AG09309 (cell line): ENCODE measurements around the gene CD247.

Source experiments
- DNase-seq: peaks from one replicate; pipeline ENCODE4 v3.0.0-alpha.2; 2010; ENCODE audit warnings: low read depth
- H3K4me3 ChIP-seq: 2 replicates; pipeline ENCODE4 v1.5.1; 2011; ENCODE audit warnings: mild to moderate bottlenecking, low read depth, low read length, moderate library complexity; ENCODE audit not compliant: control insufficient read depth
- CTCF ChIP-seq: IDR thresholded peaks from 2 replicates; pipeline ENCODE4 v1.5.1; 2011; ENCODE audit warnings: mild to moderate bottlenecking, low read depth, low read length, inconsistent platforms; ENCODE audit not compliant: insufficient read depth, control insufficient read depth; ENCODE audit errors: missing control alignments

Gene CD247

GRCh38 chr1:167518331-167518700, at the start of gene CD247:
Gene CD247, minus strand, starts transcription at chr1:167518529. Its CDS starts 64 bp downstream, at chr1:167518465.
- no peak for DNase-seq
- TF ChIP-seq CTCF, result no peak
- H3K4me3 ChIP-seq, result no peak within 1 kb of the TSS

GRCh38 chr1:167567663-167568062, 49.3 kb upstream of the CD247 start:
- TF ChIP-seq CTCF, result no peak
- no peak overlapping the region for H3K4me3 ChIP-seq

GRCh38 chr1:167566766-167567165, 48.4 kb upstream of the CD247 start:
- no peak for TF ChIP-seq CTCF
- no peak overlapping the region for H3K4me3 ChIP-seq
- no peak for DNase-seq

More at GRCh38 chr1:167567663-167568062, 49.3 kb upstream of the CD247 start:
- DNase-seq, result no peak

GRCh38 chr1:167565922-167566321, 47.6 kb upstream of the CD247 start:
- no peak for TF ChIP-seq CTCF
- DNase-seq, result no peak
- H3K4me3 ChIP-seq, result no peak overlapping the region

GRCh38 chr1:167564612-167565270, 46.4 kb upstream of the CD247 start:
- DNase-seq, result no peak
- no peak overlapping the region for H3K4me3 ChIP-seq
- no peak for TF ChIP-seq CTCF

GRCh38 chr1:167563579-167564246, 45.4 kb upstream of the CD247 start:
- no peak for DNase-seq
- no peak for TF ChIP-seq CTCF
- no peak overlapping the region for H3K4me3 ChIP-seq
